IPS-18a (cell line): ENCODE results near the gene GRID1.

Experiments used
- H3K27ac ChIP-seq: one replicate; pipeline ENCODE4 v1.5.1; 2013; ENCODE audit warnings: low read length
- H3K27me3 ChIP-seq: one replicate; pipeline ENCODE4 v1.6.1; 2013; ENCODE audit warnings: mild to moderate bottlenecking, low read length; ENCODE audit not compliant: control insufficient read depth, insufficient read depth
- H3K36me3 ChIP-seq: one replicate; pipeline ENCODE4 v1.6.1; 2013; ENCODE audit warnings: low read depth, low read length; ENCODE audit not compliant: control insufficient read depth
- H3K4me1 ChIP-seq: one replicate; pipeline ENCODE4 v1.6.1; 2013; ENCODE audit warnings: low read depth, low read length; ENCODE audit not compliant: control insufficient read depth
- H3K4me3 ChIP-seq: one replicate; pipeline ENCODE4 v1.5.1; 2013; ENCODE audit warnings: low read length
- H3K9ac ChIP-seq: one replicate; pipeline ENCODE4 v1.6.1; 2013; ENCODE audit warnings: mild to moderate bottlenecking, low read length, moderate library complexity
- H3K9me3 ChIP-seq: one replicate; pipeline ENCODE4 v1.6.1; 2013; ENCODE audit warnings: low read depth, low read length; ENCODE audit not compliant: control insufficient read depth

GRID1 gene

DNA sequence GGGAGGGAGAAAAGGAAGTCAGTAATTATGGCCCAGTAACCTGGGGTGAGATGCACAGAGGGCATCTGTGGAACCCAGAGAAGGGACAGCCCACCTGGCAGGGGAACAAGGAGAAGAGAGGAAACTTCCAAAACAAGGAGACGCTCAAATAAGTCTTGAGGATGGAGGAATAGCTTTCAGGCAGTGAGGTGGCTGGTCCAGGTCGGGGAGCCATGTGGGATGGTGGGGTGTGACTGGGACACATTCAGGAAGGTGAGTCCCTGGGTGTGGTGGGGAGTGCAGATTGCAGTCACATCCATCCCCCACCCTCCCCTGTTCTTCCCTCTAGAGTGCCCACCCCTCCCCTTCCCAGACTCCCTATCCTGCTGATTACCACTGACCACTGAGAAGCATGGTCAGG, 175.4 kb downstream of the GRID1 start:
- Histone ChIP-seq H3K4me1 (no peaks in the 10 kb centered on the region), H3K27me3 (no peaks in the 10 kb centered on the region), H3K9me3 (no peaks in the 10 kb centered on the region), H3K27ac (no peak overlapping the region), H3K9ac (no peak overlapping the region), H3K36me3 (no peaks in the 10 kb centered on the region), H3K4me3 (no peak overlapping the region)

DNA sequence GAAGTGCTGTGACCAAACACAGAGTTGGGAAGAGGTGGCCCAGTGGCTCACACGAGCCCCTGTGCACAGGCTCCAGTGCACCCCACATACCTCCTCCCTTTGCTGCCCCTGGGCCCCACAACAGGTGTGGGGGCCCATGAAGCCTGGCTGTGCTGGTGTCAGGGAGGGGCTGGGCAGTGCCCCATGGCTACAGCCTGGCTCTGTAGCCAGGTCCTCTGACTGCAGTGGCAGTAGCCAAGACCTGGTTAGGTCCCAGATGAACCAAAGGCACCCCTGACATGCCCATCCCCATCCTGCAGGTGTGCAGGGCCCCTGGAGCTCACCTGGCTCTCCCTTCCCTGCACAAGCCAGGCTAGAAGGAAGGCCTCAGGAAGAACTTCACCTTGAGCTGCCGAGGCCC, 176.3 kb downstream of the GRID1 start:
- Histone ChIP-seq H3K9ac (no peak overlapping the region), H3K4me3 (no peak overlapping the region), H3K4me1 (no peaks in the 10 kb centered on the region), H3K9me3 (no peaks in the 10 kb centered on the region), H3K27me3 (no peaks in the 10 kb centered on the region), H3K27ac (no peak overlapping the region), H3K36me3 (no peaks in the 10 kb centered on the region)

GRCh38 chr10:86189891-86190290, 176.7 kb downstream of the GRID1 start:
- no peaks in the 10 kb centered on the region for H3K36me3 ChIP-seq
- no peak overlapping the region for H3K9ac ChIP-seq
- H3K9me3 ChIP-seq, result no peaks in the 10 kb centered on the region
- H3K4me1 ChIP-seq, result no peaks in the 10 kb centered on the region
- H3K27me3 ChIP-seq, result no peaks in the 10 kb centered on the region
- no peak overlapping the region for H3K4me3 ChIP-seq
- H3K27ac ChIP-seq, result no peak overlapping the region

GRCh38 chr10:86188796-86189558, 177.6 kb downstream of the GRID1 start:
- no peak overlapping the region for H3K27ac ChIP-seq
- no peak overlapping the region for H3K4me3 ChIP-seq

DNA sequence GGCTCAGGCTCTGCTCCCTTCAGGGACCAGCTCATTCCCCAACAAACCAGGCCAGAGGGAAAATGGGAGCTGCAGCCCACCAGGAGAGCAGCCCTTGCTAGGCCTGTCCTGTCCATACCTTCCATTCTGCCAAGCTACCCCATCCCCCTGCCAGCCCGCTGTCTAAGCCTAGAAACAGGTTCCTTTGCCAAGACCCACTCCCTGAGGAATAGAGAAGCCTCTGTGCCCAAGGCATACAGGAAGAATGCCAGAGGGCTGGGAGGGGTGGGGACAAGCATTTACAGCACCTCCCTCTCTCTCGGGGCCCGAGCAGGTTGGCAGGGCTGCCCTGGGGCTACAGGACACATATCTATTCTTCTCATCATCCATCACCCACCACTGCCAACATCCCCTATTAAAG, 178.3 kb downstream of the GRID1 start:
- no peak overlapping the region for H3K9ac ChIP-seq
- H3K27me3 ChIP-seq, result no peaks in the 10 kb centered on the region
- H3K27ac ChIP-seq, result no peak overlapping the region
- no peak overlapping the region for H3K4me3 ChIP-seq
- no peaks in the 10 kb centered on the region for H3K36me3 ChIP-seq
- H3K9me3 ChIP-seq, result no peaks in the 10 kb centered on the region
- H3K4me1 ChIP-seq, result no peaks in the 10 kb centered on the region

More at GRCh38 chr10:86188796-86189558, 177.6 kb downstream of the GRID1 start:
- Histone ChIP-seq H3K36me3 (no peaks in the 10 kb centered on the region), H3K27me3 (no peaks in the 10 kb centered on the region), H3K9me3 (no peaks in the 10 kb centered on the region), H3K9ac (no peak overlapping the region), H3K4me1 (no peaks in the 10 kb centered on the region)

DNA sequence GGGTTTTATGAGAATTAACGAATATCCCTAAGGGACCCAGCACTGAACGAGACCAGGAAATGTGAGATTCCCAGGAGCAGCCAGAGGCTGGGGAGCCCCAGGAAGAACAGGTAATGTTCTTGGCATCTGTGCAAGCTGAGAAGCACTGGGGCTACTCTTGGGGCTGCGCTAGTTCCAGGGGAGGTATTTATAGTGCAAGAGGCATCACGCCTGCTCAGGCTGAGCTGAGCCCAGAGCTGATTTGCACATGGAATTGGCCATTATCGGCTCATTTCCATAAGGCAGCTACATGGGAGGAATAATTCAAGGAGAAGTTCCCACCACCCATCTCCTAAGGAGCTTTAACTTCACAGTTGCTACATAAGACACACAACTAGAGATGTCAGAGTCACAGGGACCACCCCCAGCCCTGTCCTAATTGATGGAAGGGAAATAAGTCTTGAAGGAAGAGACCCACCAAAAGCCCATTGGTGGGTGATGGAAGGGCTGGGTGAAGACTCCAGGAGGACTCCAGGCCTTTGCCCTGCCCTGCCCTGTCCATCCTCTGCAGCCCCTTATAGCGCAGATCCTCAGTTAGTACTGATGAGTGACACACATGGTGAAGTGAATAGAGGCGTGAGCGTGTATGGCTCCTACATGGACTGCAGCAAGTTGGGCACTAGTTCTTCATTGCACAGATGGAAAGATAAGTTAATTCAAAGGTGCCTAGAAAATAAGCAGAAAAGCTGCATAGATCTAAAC, 178.9 kb downstream of the GRID1 start:
- no peak overlapping the region for H3K27ac ChIP-seq
- H3K9ac ChIP-seq, result no peak overlapping the region
- no peaks in the 10 kb centered on the region for H3K4me1 ChIP-seq
- H3K36me3 ChIP-seq, result no peaks in the 10 kb centered on the region
- H3K27me3 ChIP-seq, result no peaks in the 10 kb centered on the region
- no peak overlapping the region for H3K4me3 ChIP-seq
- no peaks in the 10 kb centered on the region for H3K9me3 ChIP-seq

DNA sequence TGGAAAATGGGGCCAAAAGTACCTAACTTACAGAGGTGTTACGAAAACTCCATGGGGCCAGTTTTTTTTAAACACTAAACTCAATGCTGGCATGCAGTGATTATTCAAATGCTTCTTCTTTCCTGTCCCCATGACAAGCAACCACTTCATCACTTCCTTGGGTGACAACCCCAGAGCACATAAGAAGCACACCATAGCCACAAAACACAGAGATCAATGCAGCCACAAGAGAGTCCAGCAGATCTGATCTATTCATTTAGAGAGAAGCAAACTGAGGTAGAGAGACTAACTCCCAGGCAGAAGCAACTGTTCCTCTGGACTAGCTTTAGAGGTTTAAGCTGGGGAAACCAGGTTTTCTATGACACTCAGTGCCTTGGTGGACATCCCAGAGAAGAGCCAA, 180.0 kb downstream of the GRID1 start:
- H3K27ac ChIP-seq, result no peak overlapping the region
- no peaks in the 10 kb centered on the region for H3K4me1 ChIP-seq
- no peaks in the 10 kb centered on the region for H3K9me3 ChIP-seq
- no peaks in the 10 kb centered on the region for H3K36me3 ChIP-seq
- no peak overlapping the region for H3K4me3 ChIP-seq
- no peaks in the 10 kb centered on the region for H3K27me3 ChIP-seq
- H3K9ac ChIP-seq, result no peak overlapping the region

DNA sequence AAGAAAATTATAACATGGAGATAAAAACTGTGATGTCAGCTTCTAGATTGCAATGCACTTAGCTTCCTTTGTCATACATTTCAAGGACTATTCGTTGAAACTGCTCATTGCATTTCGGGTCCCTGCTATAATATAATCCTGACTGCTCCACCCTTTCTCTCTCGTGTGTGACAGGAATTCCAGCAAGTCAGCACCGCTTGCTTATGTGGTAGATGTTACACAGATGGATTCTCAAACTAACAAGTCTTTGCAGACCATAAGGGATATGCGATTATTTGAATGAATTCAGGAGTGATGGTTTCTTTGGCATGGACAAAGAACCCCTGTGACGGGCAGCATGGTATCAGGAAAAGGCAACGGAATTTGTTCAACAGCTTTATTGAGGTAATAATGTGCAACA, 184.0 kb downstream of the GRID1 start:
- Histone ChIP-seq H3K9ac (no peak overlapping the region), H3K36me3 (no peaks in the 10 kb centered on the region), H3K9me3 (no peaks in the 10 kb centered on the region), H3K4me3 (no peak overlapping the region), H3K4me1 (no peaks in the 10 kb centered on the region), H3K27me3 (no peaks in the 10 kb centered on the region), H3K27ac (no peak overlapping the region)

- H3K27ac ChIP-seq, result no peak overlapping the region
- H3K36me3 ChIP-seq, result no peaks in the 10 kb centered on the region
- no peak overlapping the region for H3K9ac ChIP-seq
- H3K4me1 ChIP-seq, result no peaks in the 10 kb centered on the region
- no peaks in the 10 kb centered on the region for H3K27me3 ChIP-seq
- H3K4me3 ChIP-seq, result no peak overlapping the region
- H3K9me3 ChIP-seq, result no peaks in the 10 kb centered on the region
Observed at GRCh38 chr10:86182150-86182549, 184.4 kb downstream of the GRID1 start.

GRCh38 chr10:86180861-86181260, 185.7 kb downstream of the GRID1 start:
- Histone ChIP-seq H3K9me3 (no peaks in the 10 kb centered on the region), H3K27ac (no peak overlapping the region), H3K27me3 (no peaks in the 10 kb centered on the region), H3K36me3 (no peaks in the 10 kb centered on the region), H3K4me3 (no peak overlapping the region), H3K4me1 (no peaks in the 10 kb centered on the region), H3K9ac (no peak overlapping the region)

GRCh38 chr10:86179961-86180360, 186.6 kb downstream of the GRID1 start:
- Histone ChIP-seq H3K4me1 (no peaks in the 10 kb centered on the region), H3K36me3 (no peaks in the 10 kb centered on the region), H3K9ac (no peak overlapping the region), H3K4me3 (no peak overlapping the region), H3K27ac (no peak overlapping the region), H3K9me3 (no peaks in the 10 kb centered on the region), H3K27me3 (no peaks in the 10 kb centered on the region)

DNA sequence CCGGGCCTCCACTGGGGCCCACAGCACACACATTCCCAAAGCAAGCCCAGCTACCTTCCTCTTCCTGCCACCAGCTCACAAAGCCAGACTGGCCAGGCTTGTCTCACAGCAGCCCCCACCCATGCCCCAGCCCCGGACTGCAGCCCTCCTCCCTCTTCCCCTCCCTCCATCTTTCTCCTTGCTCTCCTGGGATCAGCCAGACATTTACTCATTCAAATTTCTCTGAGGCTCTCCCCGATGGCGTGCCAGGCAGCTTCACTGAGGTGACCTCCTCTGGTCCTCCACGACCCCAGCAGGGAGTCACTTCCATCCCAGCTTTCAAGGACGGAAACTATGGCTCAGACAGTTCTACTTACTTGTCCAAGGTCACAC, 187.5 kb downstream of the GRID1 start:
- Histone ChIP-seq H3K9me3 (no peaks in the 10 kb centered on the region), H3K9ac (no peak overlapping the region), H3K4me1 (no peaks in the 10 kb centered on the region), H3K27me3 (no peaks in the 10 kb centered on the region), H3K36me3 (no peaks in the 10 kb centered on the region), H3K4me3 (no peak overlapping the region), H3K27ac (no peak overlapping the region)
